ENCODE measurements around the gene MAFB. TPM values are rescaled to one million over a fixed set of nuclear protein-coding genes. Genes with fewer than 3 reads are reported as not detected.

MAFB gene
- polyA plus RNA-seq, 3 donors = 113 to 161 (median 134) TPM

DNA sequence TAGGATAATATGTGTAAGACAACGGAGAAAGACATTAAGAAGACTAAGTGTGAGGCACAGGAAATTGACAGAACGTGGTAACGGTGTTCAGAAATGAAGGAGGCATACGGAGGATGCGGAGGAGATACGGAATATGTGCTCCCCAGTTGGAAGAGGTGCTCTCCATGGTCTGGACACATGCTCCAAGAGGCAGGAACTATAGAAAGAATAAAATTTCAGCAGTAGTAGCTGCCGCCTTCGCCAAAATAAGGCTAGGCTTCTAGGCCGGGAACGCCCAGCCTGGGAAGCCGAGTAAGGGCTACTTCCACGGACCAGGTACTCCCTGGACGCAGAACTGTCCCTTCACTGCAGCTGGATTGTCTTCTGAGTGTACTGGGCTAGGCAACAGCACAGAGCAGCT is 7.4 kb downstream of the MAFB start:
- peaks cover 54% of the 10 kb centered on the region for H4K20me1 ChIP-seq (ENCODE audit: insufficient read depth, low read length)
- H3K9me3 Mint-ChIP-seq = peaks cover 0 to 43% (median 22%) of the 10 kb centered on the region in 7 donors
- peaks cover 77 to 82% (median 80%) of the 10 kb centered on the region in 3 donors for H3K27me3 Mint-ChIP-seq (ENCODE audit: low read depth in 3 of 3)
- no peak overlapping the region for H2AFZ ChIP-seq (ENCODE audit: insufficient read depth, low read depth, low read length, poor library complexity, severe bottlenecking)
- no peak overlapping the region for H3K4me2 ChIP-seq (replicated peaks; ENCODE audit: extremely low read depth, low read length, poor library complexity, severe bottlenecking)
- no peak overlapping the region for H3K4me3 ChIP-seq (replicated peaks in 1 of 3; ENCODE audit: low read depth in 2 of 3, low read length in 3 of 3)
- H3K27me3 ChIP-seq (ENCODE audit: control insufficient read depth in 2 of 2, insufficient read depth in 2 of 2, low read length in 2 of 2) = peaks cover 18 to 56% of the 10 kb centered on the region in 2 donors
- H3K79me2 ChIP-seq (ENCODE audit: insufficient read depth, low read length) = peaks cover 15% of the 10 kb centered on the region
- H3K27ac ChIP-seq (ENCODE audit: low read depth in 1 of 2, low read length in 2 of 2) = no peak overlapping the region
- WGBS (ENCODE audit: insufficient coverage) = 77% methylated on average over 13 of the region's 13 CpGs
- H3K9ac ChIP-seq (ENCODE audit: insufficient read depth, low read length, poor library complexity, severe bottlenecking) = no peak overlapping the region
- H3K4me1 Mint-ChIP-seq = peaks cover 71% of the 10 kb centered on the region
- H3K9me3 ChIP-seq (replicated peaks in 1 of 2; ENCODE audit: control insufficient read depth in 1 of 2, insufficient read depth in 1 of 2, low read length in 2 of 2) = no peaks in the 10 kb centered on the region
- H3K27ac Mint-ChIP-seq = peak overlapping the region in 3 of 7 donors; percentile 0 to 82 (median 28)
- intact Hi-C loops (cut with micrococcal nuclease) = loop anchor here in 1 of 2 donors (10.0 kb wide), 4 partner anchors 107 to 357 kb away; no protein-coding TSS in a partner anchor
- H3K4me1 ChIP-seq (ENCODE audit: control insufficient read depth in 1 of 2, insufficient read depth in 2 of 2, low read length in 2 of 2) = peaks cover 63 to 73% of the 10 kb centered on the region in 2 donors
- H3K4me3 Mint-ChIP-seq = peak overlapping the region; percentile 99 to 100
- no peak for DNase-seq
- H3K36me3 ChIP-seq (replicated peaks in 1 of 2; ENCODE audit: control insufficient read depth in 1 of 2, insufficient read depth in 2 of 2, low read length in 2 of 2) = peaks cover 5 to 31% of the 10 kb centered on the region in 2 donors
- peaks cover 47 to 49% of the 10 kb centered on the region in 2 donors for H3K36me3 Mint-ChIP-seq
- TF ChIP-seq, protein P1, sequence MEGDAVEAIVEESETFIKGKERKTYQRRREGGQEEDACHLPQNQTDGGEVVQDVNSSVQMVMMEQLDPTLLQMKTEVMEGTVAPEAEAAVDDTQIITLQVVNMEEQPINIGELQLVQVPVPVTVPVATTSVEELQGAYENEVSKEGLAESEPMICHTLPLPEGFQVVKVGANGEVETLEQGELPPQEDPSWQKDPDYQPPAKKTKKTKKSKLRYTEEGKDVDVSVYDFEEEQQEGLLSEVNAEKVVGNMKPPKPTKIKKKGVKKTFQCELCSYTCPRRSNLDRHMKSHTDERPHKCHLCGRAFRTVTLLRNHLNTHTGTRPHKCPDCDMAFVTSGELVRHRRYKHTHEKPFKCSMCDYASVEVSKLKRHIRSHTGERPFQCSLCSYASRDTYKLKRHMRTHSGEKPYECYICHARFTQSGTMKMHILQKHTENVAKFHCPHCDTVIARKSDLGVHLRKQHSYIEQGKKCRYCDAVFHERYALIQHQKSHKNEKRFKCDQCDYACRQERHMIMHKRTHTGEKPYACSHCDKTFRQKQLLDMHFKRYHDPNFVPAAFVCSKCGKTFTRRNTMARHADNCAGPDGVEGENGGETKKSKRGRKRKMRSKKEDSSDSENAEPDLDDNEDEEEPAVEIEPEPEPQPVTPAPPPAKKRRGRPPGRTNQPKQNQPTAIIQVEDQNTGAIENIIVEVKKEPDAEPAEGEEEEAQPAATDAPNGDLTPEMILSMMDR (IDR thresholded peaks at IDR 0.05) = no peak

DNA sequence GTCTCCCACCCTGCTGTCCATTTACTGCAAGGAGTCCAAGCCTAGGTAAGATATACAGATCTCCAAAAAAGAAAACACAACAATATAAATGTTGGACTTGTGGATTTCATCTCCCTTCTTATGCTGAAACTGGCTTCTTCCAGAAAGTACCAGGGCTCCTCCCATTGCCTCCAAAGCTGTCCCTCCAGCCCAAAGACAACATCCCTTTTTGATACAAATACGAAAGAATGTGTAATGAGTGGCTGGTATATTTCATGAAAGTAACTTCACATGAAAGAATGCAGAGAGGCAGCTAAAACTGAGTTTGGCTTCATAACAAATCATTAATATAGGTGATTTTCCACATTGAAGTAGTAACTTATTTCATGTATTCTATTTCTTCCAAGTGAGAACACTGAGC is 7.9 kb downstream of the MAFB start:
- peak overlapping the region; percentile 66 to 81 for H3K4me3 Mint-ChIP-seq
- peaks cover 73% of the 10 kb centered on the region for H3K4me1 Mint-ChIP-seq
- Histone ChIP-seq H3K4me1 (ENCODE audit: control insufficient read depth in 1 of 2, insufficient read depth in 2 of 2, low read length in 2 of 2) (peaks cover 65 to 73% of the 10 kb centered on the region in 2 donors), H4K20me1 (ENCODE audit: insufficient read depth, low read length) (peaks cover 49% of the 10 kb centered on the region), H3K4me3 (replicated peaks in 1 of 3; ENCODE audit: low read depth in 2 of 3, low read length in 3 of 3) (peak overlapping the region in 1 of 3 experiments; percentile 19), H3K9me3 (replicated peaks in 1 of 2; ENCODE audit: control insufficient read depth in 1 of 2, insufficient read depth in 1 of 2, low read length in 2 of 2) (no peaks in the 10 kb centered on the region), H3K36me3 (replicated peaks in 1 of 2; ENCODE audit: control insufficient read depth in 1 of 2, insufficient read depth in 2 of 2, low read length in 2 of 2) (peaks cover 5 to 26% of the 10 kb centered on the region in 2 donors), H3K27me3 (ENCODE audit: control insufficient read depth in 2 of 2, insufficient read depth in 2 of 2, low read length in 2 of 2) (peaks cover 19 to 51% of the 10 kb centered on the region in 2 donors), H3K4me2 (replicated peaks; ENCODE audit: extremely low read depth, low read length, poor library complexity, severe bottlenecking) (peak overlapping the region; percentile 40), H2AFZ (ENCODE audit: insufficient read depth, low read depth, low read length, poor library complexity, severe bottlenecking) (no peak overlapping the region), H3K27ac (ENCODE audit: low read depth in 1 of 2, low read length in 2 of 2) (peak overlapping the region in 1 of 2 donors; percentile 6), H3K9ac (ENCODE audit: insufficient read depth, low read length, poor library complexity, severe bottlenecking) (no peak overlapping the region), H3K79me2 (ENCODE audit: insufficient read depth, low read length) (peaks cover 10% of the 10 kb centered on the region)
- no peak for DNase-seq
- H3K27ac Mint-ChIP-seq = peak overlapping the region in 4 of 7 donors; percentile 8 to 83 (median 82)
- no CpG with 5 or more reads among the region's 1 CpG for WGBS (ENCODE audit: insufficient coverage)
- intact Hi-C loops (cut with micrococcal nuclease) = loop anchor here in 1 of 2 donors (10.0 kb wide), 4 partner anchors 106 to 356 kb away; no protein-coding TSS in a partner anchor
- H3K36me3 Mint-ChIP-seq = peaks cover 41 to 44% of the 10 kb centered on the region in 2 donors
- TF ChIP-seq, protein P1 (IDR thresholded peaks at IDR 0.05) = no peak
- peaks cover 73 to 81% (median 79%) of the 10 kb centered on the region in 3 donors for H3K27me3 Mint-ChIP-seq (ENCODE audit: low read depth in 3 of 3)
- H3K9me3 Mint-ChIP-seq = peaks cover 0 to 38% (median 20%) of the 10 kb centered on the region in 7 donors

All from CD14-positive monocyte (primary cell).